PC-3 (cell line): ENCODE data around the gene RNASE2. TPM values are rescaled to one million over a fixed set of nuclear protein-coding genes. Genes with fewer than 3 reads are reported as not detected.

Source experiments
- ATAC-seq: fragments of 200-7000 bp; cut with Tn5 transposase; 2 replicates; pipeline ENCODE4 v1.9.1; 2020; ENCODE audit warnings: mild to moderate bottlenecking, moderate library complexity
- BruUV-seq: library from RNA; stranded (reverse); fragments of 400-500 nt; replicated peaks from 2 replicates; lab custom pipeline; 2021; lab: Mats Ljungman, UMichigan
- CTCF ChIA-PET: fragments of 300-600 bp; sonication (Branson Sonifier 250); formaldehyde crosslinking; loops from one replicate; lab custom pipeline; 2022; ENCODE audit warnings: antibody characterized with exemption; lab: Charles Lee
- POLR2A ChIA-PET: fragments of 300-600 bp; sonication (Branson Sonifier 250); formaldehyde crosslinking; loops from one replicate; lab custom pipeline; 2022; ENCODE audit warnings: antibody characterized with exemption; ENCODE audit not compliant: unreplicated experiment; lab: Charles Lee
- DNase-seq: peaks from one replicate; pipeline ENCODE4 v3.0.0-alpha.2; 2015
- H2AFZ ChIP-seq: fragments of 300-600 bp; sonication (generic); 2 replicates; pipeline ENCODE4 v1.6.0; 2016; ENCODE audit warnings: antibody characterized with exemption, low read length
- H3F3A ChIP-seq: fragments of 300-600 bp; sonication (generic); one replicate; pipeline ENCODE4 v1.6.0; 2017; ENCODE audit warnings: antibody characterized with exemption, low read length, control low read depth, mild to moderate bottlenecking; ENCODE audit not compliant: unreplicated experiment
- H3K27ac ChIP-seq: fragments of 300-600 bp; sonication (generic); 2 replicates; pipeline ENCODE4 v1.5.1; 2016; ENCODE audit warnings: mild to moderate bottlenecking, low read length
- H3K27me3 ChIP-seq: fragments of 300-600 bp; sonication (generic); 2 replicates; pipeline ENCODE4 v1.6.1; 2016; ENCODE audit warnings: low read length, mixed read lengths
- H3K36me3 ChIP-seq: fragments of 300-600 bp; sonication (generic); 2 replicates; pipeline ENCODE4 v1.6.1; 2016; ENCODE audit warnings: low read depth, mixed run types, low read length, mixed read lengths
- H3K4me1 ChIP-seq: fragments of 300-600 bp; sonication (generic); 2 replicates; pipeline ENCODE4 v1.5.1; 2016; ENCODE audit warnings: low read length; ENCODE audit not compliant: insufficient read depth
- H3K4me2 ChIP-seq: fragments of 300-600 bp; sonication (generic); 2 replicates; pipeline ENCODE4 v1.6.0; 2016; ENCODE audit warnings: low read length
- H3K4me3 ChIP-seq: fragments of 300-600 bp; sonication (generic); 2 replicates; pipeline ENCODE4 v1.5.1; 2016; ENCODE audit warnings: mild to moderate bottlenecking, low read length, mixed read lengths
- H3K79me2 ChIP-seq: fragments of 300-600 bp; sonication (generic); 2 replicates; pipeline ENCODE4 v1.6.1; 2017; ENCODE audit warnings: low read length, mixed read lengths
- H3K9ac ChIP-seq: fragments of 300-600 bp; sonication (generic); 2 replicates; pipeline ENCODE4 v1.6.0; 2016; ENCODE audit warnings: mild to moderate bottlenecking, low read length
- H3K9me2 ChIP-seq: fragments of 300-600 bp; sonication (generic); replicated peaks from 2 replicates; pipeline ENCODE4 v1.6.1; 2016; ENCODE audit warnings: mixed run types, low read length, mixed read lengths
- H3K9me3 ChIP-seq: fragments of 300-600 bp; sonication (generic); 2 replicates; pipeline ENCODE4 v1.6.1; 2016; ENCODE audit warnings: low read length, mixed read lengths
- H4K20me1 ChIP-seq: fragments of 300-600 bp; sonication (generic); 2 replicates; pipeline ENCODE4 v1.6.1; 2016; ENCODE audit warnings: low read length, mixed read lengths
- CTCF ChIP-seq: fragments of 300-600 bp; sonication (generic); conservative IDR thresholded peaks from 2 replicates; pipeline ENCODE4 v1.5.1; 2017; ENCODE audit warnings: antibody characterized with exemption, low read depth, mild to moderate bottlenecking, low read length
- EZH2 ChIP-seq: fragments of 300-600 bp; sonication (generic); IDR thresholded peaks from one replicate; pipeline ENCODE4 v1.6.1; 2017; ENCODE audit warnings: antibody characterized with exemption, mild to moderate bottlenecking, low read length; ENCODE audit not compliant: unreplicated experiment
- EZH2phosphoT487 ChIP-seq: fragments of 300-600 bp; sonication (generic); IDR thresholded peaks from 2 replicates; pipeline ENCODE4 v1.6.1; 2018; ENCODE audit warnings: mild to moderate bottlenecking, antibody characterized with exemption, low read length, borderline replicate concordance
- intact Hi-C: fragments of 100-400 bp; cut with micrococcal nuclease; formaldehyde crosslinking; loops from 2 replicates; pipeline ENCODE4 v1.9.0; 2023
- total RNA-seq: library from RNA; depleted of rRNA; stranded (reverse); fragments of >200 nt; gene quantifications from 2 replicates; pipeline ENCODE4 v1.2.3, GENCODE V29; 2014; rRNA removed

RNASE2 gene
- total RNA-seq, 1 experiment from 2014 or later, result not detected

- no peak overlapping the region for H3K9ac ChIP-seq
- H3K4me2 ChIP-seq, result no peak overlapping the region
- H3K4me3 ChIP-seq, result no peak overlapping the region
- ATAC-seq (no peak), DNase-seq (no peak)
- TF ChIP-seq CTCF (no peak), EZH2 (no peak), EZH2phosphoT487 (no peak)
- BruUV-seq, result no TSS peak
- H3K4me1 ChIP-seq, result no peaks in the 10 kb centered on the region
- H3F3A ChIP-seq, result no peaks in the 10 kb centered on the region
- intact Hi-C loops, result no loop called here
- H3K79me2 ChIP-seq, result no peaks in the 10 kb centered on the region
- ChIA-PET POLR2A (no interaction called here), CTCF (interaction anchor here (0.5 kb wide), 1 partner anchor 8 kb away, joined by 5 read pairs; no protein-coding TSS in a partner anchor)
- no peaks in the 10 kb centered on the region for H3K27me3 ChIP-seq
- no peaks in the 10 kb centered on the region for H3K9me2 ChIP-seq
- H3K36me3 ChIP-seq, result no peaks in the 10 kb centered on the region
- no peak overlapping the region for H3K27ac ChIP-seq
- no peaks in the 10 kb centered on the region for H3K9me3 ChIP-seq
- no peak overlapping the region for H2AFZ ChIP-seq
- H4K20me1 ChIP-seq, result no peaks in the 10 kb centered on the region
Observed at GRCh38 chr14:21003788-21004346, 48.6 kb downstream of the RNASE2 start.

Other genes starting within 250 kb of the RNASE2 start
- not detected in 2 replicates for gene EDDM3A, start 209.6 kb upstream of the RNASE2 start, total RNA-seq
- not detected in 2 replicates for gene EDDM3B, start 187.1 kb upstream of the RNASE2 start, total RNA-seq
- not detected in 2 replicates for gene RNASE6, start 174.2 kb upstream of the RNASE2 start, total RNA-seq
- 0.23 and 0.51 TPM in 2 replicates for gene RNASE1, start 152.6 kb upstream of the RNASE2 start, total RNA-seq
- not detected in 2 replicates for gene RNASE3, start 64.1 kb upstream of the RNASE2 start, total RNA-seq
- 83.0 and 99.0 TPM in 2 replicates for gene METTL17, start 34.5 kb downstream of the RNASE2 start, total RNA-seq
- gene SLC39A2, start 43.8 kb downstream of the RNASE2 start, total RNA-seq, result not detected in 2 replicates
- gene NDRG2, start 69.6 kb downstream of the RNASE2 start, total RNA-seq, result 4.0 and 4.7 TPM in 2 replicates
- gene TPPP2, start 74.7 kb downstream of the RNASE2 start, total RNA-seq, result not detected in 2 replicates
- not detected in 2 replicates for gene RNASE13, start 79.3 kb downstream of the RNASE2 start, total RNA-seq
- not detected in 2 replicates for gene RNASE7, start 86.9 kb downstream of the RNASE2 start, total RNA-seq
- not detected in 2 replicates for gene RNASE8, start 102.3 kb downstream of the RNASE2 start, total RNA-seq
- 2.7 and 3.9 TPM in 2 replicates for gene ARHGEF40, start 114.8 kb downstream of the RNASE2 start, total RNA-seq
- gene ZNF219, start 143.2 kb downstream of the RNASE2 start, total RNA-seq, result 5.7 and 6.0 TPM in 2 replicates
- gene TMEM253, start 145.6 kb downstream of the RNASE2 start, total RNA-seq, result not detected in 2 replicates
- gene OR5AU1, start 200.6 kb downstream of the RNASE2 start, total RNA-seq, result not detected in 2 replicates